HG03439 (cell line): ENCODE results near the gene HOXA4.

Experiments used
- ATAC-seq: cut with Tn5 transposase; IDR thresholded peaks from one replicate; pipeline ENCODE4 v1.9.1; 2021; ENCODE audit warnings: mild to moderate bottlenecking, moderate library complexity; ENCODE audit not compliant: unreplicated experiment

The HOXA4 gene

GRCh38 chr7:27130540-27131389 lies at the start of gene HOXA4:
TSS of gene HOXA4 (minus strand) at chr7:27130757. CDS start at chr7:27130733, 24 bp downstream.
- ATAC-seq, result no peak

- no peak for ATAC-seq
These were observed 49.2 kb upstream of the HOXA4 start for GRCh38 chr7:27179503-27180430.

- ATAC-seq, result no peak
These were observed 48.5 kb upstream of the HOXA4 start for GRCh38 chr7:27179030-27179429.

- ATAC-seq, result no peak
These were observed 47.8 kb upstream of the HOXA4 start for GRCh38 chr7:27178366-27178765.

GRCh38 chr7:27177795-27178320 lies 47.3 kb upstream of the HOXA4 start:
- no peak for ATAC-seq

GRCh38 chr7:27176962-27177794 lies 46.6 kb upstream of the HOXA4 start:
- ATAC-seq, result no peak

- no peak for ATAC-seq
These were observed 45.9 kb upstream of the HOXA4 start for GRCh38 chr7:27176524-27176845.

GRCh38 chr7:27175626-27176523 lies 45.3 kb upstream of the HOXA4 start:
- ATAC-seq, result no peak

GRCh38 chr7:27174874-27175625 lies 44.5 kb upstream of the HOXA4 start:
- no peak for ATAC-seq

GRCh38 chr7:27173956-27174873 lies 43.7 kb upstream of the HOXA4 start, which contains the start of gene HOXA10:
TSS of gene HOXA10 (minus strand) at chr7:27174320. CDS start at chr7:27174306, 14 bp downstream.
- ATAC-seq, result no peak

GRCh38 chr7:27173511-27173955 lies 43.0 kb upstream of the HOXA4 start:
- ATAC-seq, result no peak

GRCh38 chr7:27172823-27173510 lies 42.4 kb upstream of the HOXA4 start:
- no peak for ATAC-seq

GRCh38 chr7:27172315-27172774 lies 41.8 kb upstream of the HOXA4 start:
- no peak for ATAC-seq

GRCh38 chr7:27171637-27172314 lies 41.2 kb upstream of the HOXA4 start:
- ATAC-seq, result no peak

- ATAC-seq, result no peak
These were observed 40.7 kb upstream of the HOXA4 start for GRCh38 chr7:27171325-27171636.

GRCh38 chr7:27170426-27171324 lies 40.1 kb upstream of the HOXA4 start:
- no peak for ATAC-seq
